HG02763 (cell line): Measurements from ENCODE around the gene PUSL1.

Experiments used
- ATAC-seq: cut with Tn5 transposase; IDR thresholded peaks from one replicate; pipeline ENCODE4 v1.9.1; 2021; ENCODE audit warnings: mild to moderate bottlenecking, moderate library complexity; ENCODE audit not compliant: unreplicated experiment

PUSL1 gene

DNA sequence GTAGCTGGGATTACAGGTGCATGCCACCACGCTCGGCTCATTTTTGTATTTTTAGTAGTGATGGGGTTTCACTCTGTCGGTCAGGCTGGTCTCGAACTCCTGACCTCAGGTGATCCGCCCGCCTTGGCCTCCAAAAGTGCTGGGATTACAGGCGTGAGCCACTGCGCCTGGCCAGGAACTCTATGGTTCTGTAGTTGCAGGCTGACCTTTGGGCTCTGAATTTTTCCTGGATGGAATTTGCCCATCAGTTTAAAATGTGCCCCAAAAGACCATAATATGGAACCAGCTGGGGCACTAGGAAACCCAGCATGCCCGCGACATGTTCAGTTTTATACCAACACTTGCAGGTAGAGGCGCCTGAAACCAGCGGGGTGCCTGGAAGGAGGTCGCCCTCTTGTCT is 29.8 kb upstream of the PUSL1 start:
- no peak for ATAC-seq

DNA sequence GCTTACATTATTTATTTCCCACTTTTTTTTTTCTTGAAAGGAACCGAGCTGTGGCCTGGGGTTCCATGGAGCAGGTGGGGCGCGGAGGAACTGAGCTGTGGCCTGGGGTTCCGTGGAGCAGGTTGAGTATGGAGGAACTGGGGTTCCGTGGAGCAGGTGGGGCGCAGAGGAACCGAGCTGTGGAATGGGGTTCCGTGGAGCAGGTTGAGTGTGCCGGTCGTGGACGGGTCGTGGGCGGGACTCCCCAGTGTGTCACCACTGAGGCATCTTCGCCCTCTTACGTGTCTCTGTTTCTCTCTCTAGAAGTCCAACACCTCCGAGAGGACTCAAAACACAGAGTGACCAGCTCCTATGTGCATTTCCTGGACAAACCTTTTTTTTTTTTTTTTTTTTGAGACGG is 29.4 kb upstream of the PUSL1 start:
- ATAC-seq: no peak

DNA sequence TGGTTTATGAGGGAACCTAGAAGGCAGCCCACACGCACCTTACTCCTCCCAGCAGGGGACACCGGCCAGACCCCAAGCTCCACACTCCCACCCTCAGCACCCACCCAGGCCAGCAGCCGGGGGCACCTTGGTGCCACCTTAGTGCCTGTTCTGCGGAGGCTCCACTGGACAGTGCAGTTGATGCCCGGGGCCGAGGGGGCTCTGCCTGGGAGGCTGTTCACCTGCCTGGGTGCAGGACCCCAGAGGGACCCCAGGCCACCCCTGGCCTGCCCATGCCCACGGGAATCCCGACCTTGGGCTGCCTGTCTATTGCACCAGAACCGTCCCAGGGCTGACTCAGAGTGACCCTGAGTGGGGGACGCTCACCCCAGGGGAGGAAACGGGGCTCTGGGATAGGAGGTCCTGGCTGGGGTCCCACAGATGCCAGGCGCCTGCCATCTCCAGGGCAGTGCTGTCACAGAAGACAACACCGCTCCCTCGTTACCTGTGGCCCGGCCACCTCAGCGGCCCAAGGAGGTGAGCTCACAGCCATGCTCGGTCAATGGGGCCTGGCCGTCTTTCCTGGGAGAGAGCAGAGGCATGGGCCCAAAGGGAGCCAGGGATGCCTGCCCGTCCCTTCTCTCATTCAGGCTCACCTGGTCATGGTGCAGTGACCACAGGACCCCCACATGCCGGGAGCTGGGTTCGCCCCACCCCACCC is 27.5 kb upstream of the PUSL1 start:
- no peak for ATAC-seq

DNA sequence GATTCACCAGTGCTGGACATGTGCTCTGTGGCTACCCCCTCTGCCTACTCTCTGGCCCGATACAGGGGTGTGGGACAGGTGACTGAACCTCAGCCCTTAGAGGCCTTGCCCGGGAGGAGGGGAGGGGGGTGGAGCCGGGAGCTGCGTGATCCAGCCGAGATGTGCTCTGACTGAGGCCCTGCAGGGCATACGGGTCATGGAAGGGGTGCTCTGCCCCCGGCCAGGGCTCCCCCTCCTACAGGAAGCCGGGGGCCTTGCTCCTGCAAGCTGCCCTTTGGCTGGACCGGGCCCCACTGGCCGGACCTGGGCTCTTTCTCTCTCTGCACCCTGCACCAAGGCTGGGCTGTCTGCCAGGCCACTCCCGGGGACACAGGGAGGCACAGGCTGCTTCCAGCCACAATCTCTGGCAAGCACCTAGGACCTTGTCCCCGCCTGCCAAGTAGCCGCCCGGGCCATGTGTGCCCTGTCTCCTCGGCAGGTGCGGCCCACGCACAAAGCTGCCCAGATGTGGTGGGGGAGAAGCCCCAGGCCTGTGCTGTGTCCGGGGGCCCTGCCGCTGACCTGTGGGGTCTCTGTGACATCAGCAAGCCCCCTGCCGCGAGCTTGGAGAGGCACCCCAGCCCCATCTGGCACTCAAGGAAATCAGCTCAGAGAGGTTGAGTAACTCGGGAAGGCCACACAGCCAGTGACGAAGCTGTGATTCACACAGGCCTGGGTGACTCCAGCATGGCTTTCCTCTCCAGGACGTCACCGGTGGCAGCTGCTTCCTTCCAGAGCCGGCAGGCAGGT is 26.7 kb upstream of the PUSL1 start:
- no peak for ATAC-seq

DNA sequence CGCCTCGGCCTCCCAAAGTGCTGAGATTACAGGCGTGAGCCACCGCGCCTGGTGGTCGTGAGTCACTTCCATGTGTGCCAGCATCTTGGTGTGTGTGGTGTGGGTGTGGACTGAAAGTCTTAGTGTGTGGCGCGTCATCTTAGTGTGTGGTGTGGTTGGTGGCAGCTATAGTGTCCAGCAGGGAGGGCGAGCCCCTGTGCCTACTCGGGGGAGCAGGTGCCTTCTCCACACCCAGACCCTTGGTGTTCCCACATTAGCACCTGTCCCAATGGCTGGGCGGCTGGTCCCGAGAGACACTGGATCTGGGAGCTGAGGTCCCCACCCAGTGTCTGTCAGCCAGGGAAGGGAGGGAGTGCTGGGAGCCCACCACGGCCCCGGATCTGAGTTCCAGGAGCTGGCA is 25.4 kb upstream of the PUSL1 start:
- no peak for ATAC-seq

DNA sequence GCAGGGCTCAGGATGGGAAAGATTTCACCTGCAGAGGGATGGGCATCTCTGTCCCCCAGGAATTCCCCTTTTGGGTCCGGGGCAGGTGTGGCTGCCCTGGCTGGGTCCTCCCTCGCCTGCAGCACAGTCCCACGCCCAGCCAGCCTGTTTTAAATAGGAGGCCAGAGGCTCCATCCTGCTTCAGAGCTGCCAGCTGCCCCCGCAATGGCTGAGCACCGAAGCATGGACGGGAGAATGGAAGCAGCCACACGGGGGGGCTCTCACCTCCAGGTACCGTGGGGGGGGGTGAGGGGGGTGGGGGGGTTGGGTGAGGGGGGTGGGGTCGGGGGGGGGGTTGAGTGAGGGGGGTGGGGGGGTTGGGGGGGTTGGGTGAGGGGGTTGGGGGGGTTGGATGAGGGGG is 24.6 kb upstream of the PUSL1 start:
- no peak for ATAC-seq

DNA sequence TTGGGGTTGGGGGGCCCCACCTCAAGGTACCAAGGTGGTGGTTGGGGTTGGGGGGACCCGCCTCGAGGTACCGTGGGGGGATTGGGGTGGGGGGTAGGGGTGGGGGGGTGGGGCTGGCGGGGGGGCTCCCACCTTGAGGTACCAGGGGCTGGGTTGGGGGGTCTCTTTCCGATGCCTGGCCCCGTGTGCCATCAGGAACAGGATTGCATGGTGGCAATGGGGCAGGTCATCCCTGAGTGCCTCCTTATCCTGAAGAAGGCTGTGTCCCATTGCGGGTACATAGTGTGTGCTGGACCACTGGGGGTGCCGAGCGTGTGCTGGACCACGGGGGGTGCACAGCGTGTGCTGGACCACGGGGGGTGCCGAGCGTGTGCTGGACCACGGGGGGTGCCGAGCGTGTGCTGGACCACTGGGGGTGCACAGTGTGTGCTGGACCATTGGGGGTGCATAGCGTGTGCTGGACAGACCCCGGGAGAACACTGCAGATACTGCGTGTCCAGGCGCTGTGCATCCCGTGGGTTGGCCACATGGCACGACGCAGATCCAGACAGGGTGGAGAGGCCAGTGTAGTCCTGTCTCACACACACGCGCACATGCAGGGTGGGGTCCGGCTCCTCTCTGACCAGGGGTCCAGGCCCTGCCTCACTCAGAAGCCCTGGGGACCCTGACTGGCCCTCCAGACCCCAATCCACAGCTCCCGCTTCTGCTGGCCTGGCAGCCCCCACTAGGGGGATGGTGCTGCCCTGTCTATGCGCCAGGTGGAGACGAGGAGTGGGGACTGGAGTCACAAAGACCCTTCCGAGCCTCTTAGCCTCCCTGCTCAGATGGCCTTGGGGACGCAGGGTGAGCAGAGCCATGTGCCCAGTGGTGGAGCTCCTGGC is 23.9 kb upstream of the PUSL1 start:
- ATAC-seq: no peak

DNA sequence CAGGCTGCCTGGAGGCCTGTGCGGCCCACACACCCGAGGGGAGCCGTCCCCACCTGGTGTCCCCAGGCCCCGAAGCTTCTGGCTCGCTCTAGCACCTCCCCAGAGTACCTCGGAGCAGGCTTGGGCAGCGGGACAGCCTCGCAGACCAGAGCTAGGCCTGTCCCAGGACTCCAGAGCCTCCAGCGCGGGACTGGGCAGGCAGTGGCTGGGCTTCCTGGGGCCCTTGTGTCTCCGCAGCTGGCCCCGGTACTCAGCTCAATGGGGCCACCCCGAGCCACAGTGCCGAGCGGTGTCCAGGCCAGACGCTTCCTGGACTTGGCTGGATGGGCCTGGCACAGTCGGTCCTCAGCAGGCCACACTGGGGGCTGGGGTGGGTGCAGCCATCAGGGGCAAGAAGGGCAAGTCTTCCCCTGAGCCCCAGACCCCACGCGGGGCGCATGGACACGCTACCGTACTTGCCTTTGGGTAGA is 23.3 kb upstream of the PUSL1 start:
- no peak for ATAC-seq

DNA sequence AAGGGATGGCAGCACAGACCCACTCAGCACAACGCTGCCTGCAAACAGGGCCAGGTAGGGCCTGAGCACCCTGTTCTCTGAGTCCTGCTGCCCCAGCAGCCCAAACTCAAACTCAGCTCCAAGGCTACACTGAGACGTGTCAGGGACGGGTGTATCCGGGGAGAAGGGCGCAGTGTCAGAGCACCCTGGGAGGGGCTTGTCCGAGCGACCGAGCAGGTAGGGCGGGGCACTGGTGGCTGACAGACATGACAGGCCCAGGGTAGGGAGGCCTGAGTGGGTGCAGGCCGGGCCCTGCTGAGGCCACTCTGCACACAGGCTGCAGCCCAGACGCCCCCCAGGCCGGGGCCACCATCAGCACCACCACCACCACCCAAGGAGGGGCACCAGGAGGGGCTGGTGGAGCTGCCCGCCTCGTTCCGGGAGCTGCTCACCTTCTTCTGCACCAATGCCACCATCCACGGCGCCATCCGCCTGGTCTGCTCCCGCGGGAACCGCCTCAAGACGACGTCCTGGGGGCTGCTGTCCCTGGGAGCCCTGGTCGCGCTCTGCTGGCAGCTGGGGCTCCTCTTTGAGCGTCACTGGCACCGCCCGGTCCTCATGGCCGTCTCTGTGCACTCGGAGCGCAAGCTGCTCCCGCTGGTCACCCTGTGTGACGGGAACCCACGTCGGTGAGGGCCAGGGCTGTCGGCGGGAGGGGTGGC is 22.6 kb upstream of the PUSL1 start:
- ATAC-seq: no peak

DNA sequence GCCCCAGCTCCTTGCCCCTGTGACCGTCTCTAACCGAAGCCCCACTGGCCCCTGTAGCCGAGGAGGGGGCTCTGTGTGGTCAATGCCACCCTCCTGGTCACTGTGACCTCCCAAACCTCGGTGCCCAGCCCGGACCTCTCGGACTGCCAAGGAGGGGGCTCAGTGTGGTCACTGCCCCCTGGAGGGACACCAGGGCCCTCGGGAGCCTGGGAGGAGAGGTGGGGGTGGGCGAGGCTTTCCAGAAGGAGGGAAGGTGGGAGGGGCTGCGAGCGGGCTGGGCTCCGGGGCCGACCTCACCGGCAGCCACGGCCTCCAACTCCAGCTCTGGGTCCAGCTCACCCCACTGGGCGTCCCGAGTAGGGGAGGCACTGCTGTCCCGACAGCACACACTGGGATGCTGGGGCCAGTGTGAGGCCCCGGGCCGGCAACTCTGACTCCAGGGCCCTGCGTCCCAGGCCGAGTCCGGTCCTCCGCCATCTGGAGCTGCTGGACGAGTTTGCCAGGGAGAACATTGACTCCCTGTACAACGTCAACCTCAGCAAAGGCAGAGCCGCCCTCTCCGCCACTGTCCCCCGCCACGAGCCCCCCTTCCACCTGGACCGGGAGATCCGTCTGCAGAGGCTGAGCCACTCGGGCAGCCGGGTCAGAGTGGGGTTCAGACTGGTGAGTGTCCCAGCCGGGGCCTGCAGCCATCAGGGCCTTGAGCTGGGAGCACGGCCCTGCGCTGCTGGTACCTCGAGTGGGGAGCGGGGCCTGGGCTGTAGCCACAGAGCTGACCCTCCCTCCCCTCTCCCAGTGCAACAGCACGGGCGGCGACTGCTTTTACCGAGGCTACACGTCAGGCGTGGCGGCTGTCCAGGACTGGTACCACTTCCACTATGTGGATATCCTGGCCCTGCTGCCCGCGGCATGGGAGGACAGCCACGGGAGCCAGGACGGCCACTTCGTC is 21.8 kb upstream of the PUSL1 start:
- ATAC-seq: no peak

DNA sequence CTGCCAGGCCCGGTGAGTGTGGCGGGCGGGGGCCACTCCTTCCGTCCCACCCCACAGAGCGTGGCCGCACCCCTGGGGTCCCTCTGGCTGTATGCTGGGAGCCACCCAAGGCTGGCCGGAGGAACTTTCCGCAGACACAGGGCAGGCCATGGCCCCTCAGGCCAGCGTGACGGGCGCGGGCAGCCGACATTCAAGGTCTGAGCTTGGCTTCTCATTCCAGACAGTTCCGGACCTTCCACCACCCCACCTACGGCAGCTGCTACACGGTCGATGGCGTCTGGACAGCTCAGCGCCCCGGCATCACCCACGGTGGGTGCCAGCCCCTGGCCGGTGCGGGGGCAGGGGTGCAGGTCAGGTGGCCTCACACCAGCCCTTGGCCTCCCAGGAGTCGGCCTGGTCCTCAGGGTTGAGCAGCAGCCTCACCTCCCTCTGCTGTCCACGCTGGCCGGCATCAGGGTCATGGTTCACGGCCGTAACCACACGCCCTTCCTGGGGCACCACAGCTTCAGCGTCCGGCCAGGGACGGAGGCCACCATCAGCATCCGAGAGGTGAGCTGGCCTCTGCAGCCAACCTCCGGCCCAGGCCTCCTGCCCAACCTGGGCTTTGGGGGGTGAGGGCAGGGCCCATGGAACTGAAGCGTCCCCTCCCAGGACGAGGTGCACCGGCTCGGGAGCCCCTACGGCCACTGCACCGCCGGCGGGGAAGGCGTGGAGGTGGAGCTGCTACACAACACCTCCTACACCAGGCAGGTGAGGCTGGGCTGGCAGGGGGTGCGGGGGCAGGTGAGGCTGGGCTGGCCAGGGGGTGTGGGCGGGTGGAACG is 20.9 kb upstream of the PUSL1 start:
- ATAC-seq: no peak

DNA sequence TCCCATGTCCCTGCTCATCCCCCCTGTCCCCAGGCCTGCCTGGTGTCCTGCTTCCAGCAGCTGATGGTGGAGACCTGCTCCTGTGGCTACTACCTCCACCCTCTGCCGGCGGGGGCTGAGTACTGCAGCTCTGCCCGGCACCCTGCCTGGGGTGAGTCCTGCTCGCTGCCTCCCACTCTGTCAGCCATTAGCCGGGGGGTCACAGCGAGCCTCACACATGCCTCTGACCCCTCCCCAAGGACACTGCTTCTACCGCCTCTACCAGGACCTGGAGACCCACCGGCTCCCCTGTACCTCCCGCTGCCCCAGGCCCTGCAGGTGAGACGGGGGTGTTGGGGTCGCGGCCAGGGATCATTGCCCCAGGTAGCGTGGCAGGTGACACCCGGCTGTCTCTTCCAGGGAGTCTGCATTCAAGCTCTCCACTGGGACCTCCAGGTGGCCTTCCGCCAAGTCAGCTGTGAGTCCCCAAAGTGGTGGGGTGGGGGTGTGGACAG is 18.1 kb upstream of the PUSL1 start:
- ATAC-seq: no peak

DNA sequence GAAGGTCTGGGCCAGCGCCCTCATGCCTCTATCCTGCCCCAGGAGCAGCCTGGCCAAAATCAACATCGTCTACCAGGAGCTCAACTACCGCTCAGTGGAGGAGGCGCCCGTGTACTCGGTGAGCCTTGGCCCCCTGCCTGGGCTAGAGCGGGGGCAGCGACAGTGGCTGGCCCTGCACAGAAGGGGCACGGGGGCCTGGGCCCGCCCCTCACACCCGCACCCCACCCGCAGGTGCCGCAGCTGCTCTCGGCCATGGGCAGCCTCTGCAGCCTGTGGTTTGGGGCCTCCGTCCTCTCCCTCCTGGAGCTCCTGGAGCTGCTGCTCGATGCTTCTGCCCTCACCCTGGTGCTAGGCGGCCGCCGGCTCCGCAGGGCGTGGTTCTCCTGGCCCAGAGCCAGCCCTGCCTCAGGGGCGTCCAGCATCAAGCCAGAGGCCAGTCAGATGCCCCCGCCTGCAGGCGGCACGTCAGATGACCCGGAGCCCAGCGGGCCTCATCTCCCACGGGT is 17.3 kb upstream of the PUSL1 start:
- ATAC-seq: no peak

DNA sequence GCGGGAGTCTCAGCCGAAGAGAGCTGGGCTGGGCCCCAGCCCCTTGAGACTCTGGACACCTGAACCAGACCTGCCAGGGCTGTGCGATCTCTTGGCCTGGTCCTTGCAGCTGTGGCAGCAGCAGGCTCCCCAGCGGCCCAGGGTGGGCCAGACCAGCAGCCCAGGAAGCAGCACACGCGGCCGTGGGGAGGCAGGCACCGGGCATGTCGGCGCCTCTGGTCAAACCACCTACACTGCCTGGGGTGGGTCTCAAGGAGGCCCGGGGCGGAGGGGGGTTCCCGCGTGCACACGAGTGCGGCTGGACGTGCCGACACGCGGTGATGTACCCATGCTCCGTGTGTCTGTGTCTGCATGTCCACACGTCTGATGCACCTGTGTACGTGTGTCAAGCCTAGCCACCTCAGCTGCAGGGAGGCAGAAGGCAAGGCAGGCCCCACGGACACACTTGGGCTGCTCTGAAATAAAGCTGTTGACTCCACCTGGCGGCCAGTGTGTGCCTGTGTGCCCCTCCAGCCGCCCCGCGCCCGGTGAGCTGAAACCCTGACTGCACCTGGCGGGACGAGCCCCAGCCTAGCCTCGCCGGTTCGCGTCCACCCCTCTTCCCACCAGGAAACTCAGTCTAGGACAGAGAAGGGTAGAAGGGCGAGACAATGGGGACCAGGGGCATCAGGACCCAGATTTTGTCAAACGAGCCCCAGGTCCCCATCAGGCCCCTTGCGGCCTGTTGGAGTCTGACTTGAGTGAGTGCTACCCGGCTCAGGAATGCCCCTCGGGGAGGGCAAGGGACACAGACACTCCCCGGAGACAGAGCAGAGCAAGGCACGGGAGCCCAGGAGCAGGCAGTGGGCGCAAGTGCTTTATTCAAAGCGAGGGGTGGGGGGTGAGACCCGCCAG is 16.6 kb upstream of the PUSL1 start:
- no peak for ATAC-seq

DNA sequence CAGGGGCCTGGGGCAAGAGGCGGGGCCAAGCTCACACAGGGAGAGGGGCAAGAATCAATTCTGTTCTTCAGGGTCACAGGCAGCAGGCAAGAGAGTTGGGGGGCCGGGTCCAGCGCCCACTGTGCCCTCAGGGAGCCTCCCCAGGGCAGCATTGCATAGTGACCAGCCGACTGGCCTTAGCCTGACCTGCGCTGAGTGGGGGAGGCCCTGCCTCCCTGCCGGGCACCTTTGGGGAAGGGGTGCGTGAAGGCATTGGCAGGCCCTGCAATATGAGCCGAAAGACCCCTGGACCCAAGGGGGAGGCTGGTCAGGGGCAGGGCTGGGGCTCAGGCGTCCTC is 16.0 kb upstream of the PUSL1 start:
- ATAC-seq: no peak

DNA sequence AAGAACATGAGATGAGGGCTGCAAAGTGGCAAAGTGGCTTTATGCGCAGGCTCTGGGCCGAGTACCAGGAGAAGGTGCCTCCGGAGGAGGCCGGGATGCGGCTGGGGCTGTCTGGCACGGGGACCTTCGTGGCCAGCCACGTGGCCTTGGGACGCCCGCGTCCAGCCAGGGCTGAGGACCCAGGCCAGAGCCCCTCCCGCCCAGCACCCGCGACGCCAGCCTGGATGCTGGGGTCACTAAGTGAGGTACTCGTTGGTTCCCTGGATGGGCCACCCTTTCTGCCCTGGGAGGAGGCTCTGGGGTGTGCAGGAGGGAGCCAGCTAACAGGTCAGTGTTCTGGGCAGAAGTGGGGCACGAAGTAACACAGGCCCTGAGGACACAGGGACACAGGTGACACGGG is 15.5 kb upstream of the PUSL1 start:
- ATAC-seq: no peak
